Subcutaneous abdominal adipose tissue (tissue), 5 donors: ENCODE measurements around the gene TSR1.

ENCODE experiments used
- H3K27ac ChIP-seq: one replicate; pipeline ENCODE4 v1.7.0; 2013; ENCODE audit warnings: low read depth, mild to moderate bottlenecking, inconsistent platforms, low read length, moderate library complexity
- H3K27me3 ChIP-seq, 5 donors: one replicate each; pipeline ENCODE4 v1.7.0; 2013; ENCODE audit warnings: low read length in 5 of 5, inconsistent platforms in 1 of 5; ENCODE audit not compliant: control insufficient read depth in 5 of 5, insufficient read depth in 4 of 5
- H3K36me3 ChIP-seq, 5 donors: one replicate each; pipeline ENCODE4 v1.7.0; 2013; ENCODE audit warnings: low read length in 5 of 5; ENCODE audit not compliant: control insufficient read depth in 5 of 5, insufficient read depth in 5 of 5
- H3K4me1 ChIP-seq, 5 donors: one replicate each; pipeline ENCODE4 v1.7.0; 2013; ENCODE audit warnings: low read length in 5 of 5, mild to moderate bottlenecking in 3 of 5, moderate library complexity in 1 of 5; ENCODE audit not compliant: control insufficient read depth in 5 of 5, insufficient read depth in 5 of 5
- H3K4me3 ChIP-seq, 5 donors: one replicate each; pipeline ENCODE4 v1.7.0; 2013; ENCODE audit warnings: low read length in 5 of 5, low read depth in 1 of 5
- H3K9ac ChIP-seq, 5 donors: one replicate each; pipeline ENCODE4 v1.7.0; 2013; ENCODE audit warnings: low read length in 5 of 5, mild to moderate bottlenecking in 4 of 5, moderate library complexity in 3 of 5
- H3K9me3 ChIP-seq, 5 donors: one replicate each; pipeline ENCODE4 v1.7.0; 2013; ENCODE audit warnings: low read length in 5 of 5; ENCODE audit not compliant: control insufficient read depth in 5 of 5
- donor health status: healthy.
- donor health status: healthy.
- donor health status: healthy.
- donor health status: healthy.
- donor health status: healthy.

Gene TSR1

GRCh38 chr17:2362416-2362815 is 26.2 kb upstream of the TSR1 start:
- Histone ChIP-seq H3K9me3 (no peaks in the 10 kb centered on the region), H3K9ac (no peak overlapping the region), H3K4me3 (no peak overlapping the region), H3K36me3 (peaks cover 0 to 65% (median 41%) of the 10 kb centered on the region in 5 donors), H3K4me1 (peaks cover 0 to 16% (median 2%) of the 10 kb centered on the region in 5 donors), H3K27ac (no peak overlapping the region), H3K27me3 (no peaks in the 10 kb centered on the region)

GRCh38 chr17:2362016-2362415 is 25.8 kb upstream of the TSR1 start:
- Histone ChIP-seq H3K36me3 (peaks cover 0 to 63% (median 41%) of the 10 kb centered on the region in 5 donors), H3K4me3 (no peak overlapping the region), H3K27ac (no peak overlapping the region), H3K9ac (no peak overlapping the region), H3K9me3 (no peaks in the 10 kb centered on the region), H3K4me1 (peaks cover 0 to 16% (median 2%) of the 10 kb centered on the region in 5 donors), H3K27me3 (no peaks in the 10 kb centered on the region)

GRCh38 chr17:2361010-2361760 is 24.9 kb upstream of the TSR1 start:
- no peak overlapping the region for H3K27ac ChIP-seq
- H3K36me3 ChIP-seq = peaks cover 0 to 55% (median 38%) of the 10 kb centered on the region in 5 donors
- H3K4me1 ChIP-seq = peaks cover 0 to 16% (median 2%) of the 10 kb centered on the region in 5 donors
- no peaks in the 10 kb centered on the region for H3K27me3 ChIP-seq
- H3K4me3 ChIP-seq = no peak overlapping the region
- H3K9me3 ChIP-seq = no peaks in the 10 kb centered on the region
- H3K9ac ChIP-seq = no peak overlapping the region

- peaks cover 0 to 12% (median 0%) of the 10 kb centered on the region in 5 donors for H3K4me1 ChIP-seq
- H3K9me3 ChIP-seq = no peaks in the 10 kb centered on the region
- H3K27me3 ChIP-seq = no peaks in the 10 kb centered on the region
- H3K36me3 ChIP-seq = peaks cover 0 to 23% (median 13%) of the 10 kb centered on the region in 5 donors
- peak overlapping the region in 1 of 5 donors; percentile 13 for H3K9ac ChIP-seq
- H3K27ac ChIP-seq = no peak overlapping the region
- no peak overlapping the region for H3K4me3 ChIP-seq
Observed at GRCh38 chr17:2357931-2358434, 21.7 kb upstream of the TSR1 start.

GRCh38 chr17:2357237-2357636 is 21.0 kb upstream of the TSR1 start:
- Histone ChIP-seq H3K4me1 (peaks cover 0 to 12% (median 0%) of the 10 kb centered on the region in 5 donors), H3K9ac (no peak overlapping the region), H3K27ac (no peak overlapping the region), H3K4me3 (no peak overlapping the region), H3K36me3 (peaks cover 0 to 16% (median 8%) of the 10 kb centered on the region in 5 donors), H3K27me3 (no peaks in the 10 kb centered on the region), H3K9me3 (no peaks in the 10 kb centered on the region)

GRCh38 chr17:2354311-2354710 is 18.1 kb upstream of the TSR1 start:
- peaks cover 0 to 5% (median 0%) of the 10 kb centered on the region in 5 donors for H3K4me1 ChIP-seq
- H3K9me3 ChIP-seq = no peaks in the 10 kb centered on the region
- no peak overlapping the region for H3K27ac ChIP-seq
- no peaks in the 10 kb centered on the region for H3K27me3 ChIP-seq
- H3K4me3 ChIP-seq = no peak overlapping the region
- no peak overlapping the region for H3K9ac ChIP-seq
- H3K36me3 ChIP-seq = peaks cover 0 to 8% (median 0%) of the 10 kb centered on the region in 5 donors

- peaks cover 0 to 7% (median 2%) of the 10 kb centered on the region in 5 donors for H3K36me3 ChIP-seq
- H3K27ac ChIP-seq = no peak overlapping the region
- H3K4me1 ChIP-seq = peaks cover 0 to 10% (median 7%) of the 10 kb centered on the region in 5 donors
- H3K9me3 ChIP-seq = no peaks in the 10 kb centered on the region
- H3K27me3 ChIP-seq = no peaks in the 10 kb centered on the region
- no peak overlapping the region for H3K9ac ChIP-seq
- no peak overlapping the region for H3K4me3 ChIP-seq
Observed at GRCh38 chr17:2351269-2351668, 15.0 kb upstream of the TSR1 start.

GRCh38 chr17:2347805-2348685 is 11.8 kb upstream of the TSR1 start:
- no peak overlapping the region for H3K9ac ChIP-seq
- peaks cover 0 to 10% (median 5%) of the 10 kb centered on the region in 5 donors for H3K4me1 ChIP-seq
- no peaks in the 10 kb centered on the region for H3K27me3 ChIP-seq
- H3K9me3 ChIP-seq = no peaks in the 10 kb centered on the region
- peaks cover 0 to 31% (median 10%) of the 10 kb centered on the region in 5 donors for H3K36me3 ChIP-seq
- no peak overlapping the region for H3K27ac ChIP-seq
- no peak overlapping the region for H3K4me3 ChIP-seq

- Histone ChIP-seq H3K27me3 (no peaks in the 10 kb centered on the region), H3K4me3 (no peak overlapping the region), H3K4me1 (peaks cover 0 to 10% (median 5%) of the 10 kb centered on the region in 5 donors), H3K9ac (no peak overlapping the region), H3K36me3 (peaks cover 0 to 40% (median 15%) of the 10 kb centered on the region in 5 donors), H3K27ac (no peak overlapping the region), H3K9me3 (no peaks in the 10 kb centered on the region)
Observed at GRCh38 chr17:2346475-2346874, 10.2 kb upstream of the TSR1 start.
